OCI-LY3 (cell line): ENCODE results near the gene CDC25B.

Experiments used
- EZH2phosphoT487 ChIP-seq: fragments of 200-600 bp; shearing (Covaris generic); IDR thresholded peaks from 2 replicates; pipeline ENCODE4 v1.6.1; 2018; ENCODE audit warnings: antibody characterized with exemption, mixed run types, low read depth
- TF ChIP-seq, protein P1 (sequence below): fragments of 200-600, 300-600 bp; sonication (generic); IDR thresholded peaks from 2 replicates; pipeline ENCODE4 v1.5.1; 2014; ENCODE audit warnings: antibody characterized with exemption, low read length, low read depth

DNA sequence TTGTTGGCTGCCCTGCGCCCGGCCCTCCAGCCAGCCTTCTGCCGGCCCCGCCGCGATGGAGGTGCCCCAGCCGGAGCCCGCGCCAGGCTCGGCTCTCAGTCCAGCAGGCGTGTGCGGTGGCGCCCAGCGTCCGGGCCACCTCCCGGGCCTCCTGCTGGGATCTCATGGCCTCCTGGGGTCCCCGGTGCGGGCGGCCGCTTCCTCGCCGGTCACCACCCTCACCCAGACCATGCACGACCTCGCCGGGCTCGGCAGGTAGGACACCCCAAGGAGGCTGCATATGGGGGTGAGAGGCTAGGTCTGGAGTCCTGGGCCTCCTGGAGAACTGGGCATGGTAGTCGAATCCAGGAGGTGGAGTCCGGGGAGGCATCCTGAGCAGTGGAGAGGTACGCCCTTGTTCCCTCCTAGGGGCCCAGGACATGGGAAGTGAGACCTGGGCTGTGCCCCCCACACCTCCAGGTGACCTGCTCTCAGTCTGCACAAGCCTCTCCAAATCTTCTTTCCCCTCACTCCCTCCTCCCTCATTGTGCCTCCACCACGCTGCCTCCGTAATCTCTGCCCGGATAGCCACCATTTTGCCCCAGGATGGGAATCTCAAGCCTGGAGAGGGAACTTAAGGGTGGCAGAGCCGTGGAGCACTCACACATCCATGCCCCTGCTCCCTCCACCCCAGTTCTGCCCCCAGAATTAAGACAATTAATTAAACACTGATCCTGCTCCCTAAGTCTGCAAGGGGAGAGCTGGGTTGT, 541 bp downstream of the CDC25B start:
- TF ChIP-seq, protein P1, sequence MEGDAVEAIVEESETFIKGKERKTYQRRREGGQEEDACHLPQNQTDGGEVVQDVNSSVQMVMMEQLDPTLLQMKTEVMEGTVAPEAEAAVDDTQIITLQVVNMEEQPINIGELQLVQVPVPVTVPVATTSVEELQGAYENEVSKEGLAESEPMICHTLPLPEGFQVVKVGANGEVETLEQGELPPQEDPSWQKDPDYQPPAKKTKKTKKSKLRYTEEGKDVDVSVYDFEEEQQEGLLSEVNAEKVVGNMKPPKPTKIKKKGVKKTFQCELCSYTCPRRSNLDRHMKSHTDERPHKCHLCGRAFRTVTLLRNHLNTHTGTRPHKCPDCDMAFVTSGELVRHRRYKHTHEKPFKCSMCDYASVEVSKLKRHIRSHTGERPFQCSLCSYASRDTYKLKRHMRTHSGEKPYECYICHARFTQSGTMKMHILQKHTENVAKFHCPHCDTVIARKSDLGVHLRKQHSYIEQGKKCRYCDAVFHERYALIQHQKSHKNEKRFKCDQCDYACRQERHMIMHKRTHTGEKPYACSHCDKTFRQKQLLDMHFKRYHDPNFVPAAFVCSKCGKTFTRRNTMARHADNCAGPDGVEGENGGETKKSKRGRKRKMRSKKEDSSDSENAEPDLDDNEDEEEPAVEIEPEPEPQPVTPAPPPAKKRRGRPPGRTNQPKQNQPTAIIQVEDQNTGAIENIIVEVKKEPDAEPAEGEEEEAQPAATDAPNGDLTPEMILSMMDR = no peak
- TF ChIP-seq EZH2phosphoT487 = no peak
